OCI-LY1 (cell line): ENCODE data around the gene PMAIP1.

Experiments
- CTCF ChIP-seq: fragments of 200-600 bp; sonication (generic), shearing (Covaris generic); IDR thresholded peaks from 2 replicates; pipeline ENCODE4 v1.5.1; 2017; ENCODE audit warnings: mild to moderate bottlenecking, antibody characterized with exemption, low read length, moderate library complexity, mixed read lengths
- EZH2 ChIP-seq: fragments of 200-600 bp; sonication (generic), shearing (Covaris generic); IDR thresholded peaks from 2 replicates; pipeline ENCODE4 v1.8.0; 2017; ENCODE audit warnings: borderline replicate concordance, mixed run types, mild to moderate bottlenecking, antibody characterized with exemption, low read length, moderate library complexity, mixed read lengths

GRCh38 chr18:59906203-59906602 is 6.4 kb downstream of the PMAIP1 start:
- TF ChIP-seq CTCF (no peak), EZH2 (no peak)
